Measurements from ENCODE around the gene CAST.
"Not testable (repeated sequence)": the region's sequence is repeated elsewhere in the genome, so short reads cannot be mapped to it uniquely, and the experiment has no call there.

Gene CAST

DNA sequence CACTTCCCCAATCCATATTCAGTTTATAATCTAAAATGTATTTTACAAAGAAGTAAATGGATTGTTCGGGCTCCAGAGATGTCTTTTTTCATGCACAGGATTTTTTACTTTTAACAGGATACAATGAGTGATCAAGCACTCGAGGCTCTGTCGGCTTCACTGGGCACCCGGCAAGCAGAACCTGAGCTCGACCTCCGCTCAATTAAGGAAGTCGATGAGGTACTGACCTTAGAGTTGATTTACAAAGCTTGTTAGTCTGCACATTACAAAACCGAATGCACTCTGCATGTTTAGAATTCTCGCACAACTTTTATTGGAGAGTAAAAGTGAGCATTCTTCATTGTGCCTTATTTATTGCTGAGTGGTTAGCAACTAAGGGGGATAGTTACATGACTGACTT is 80.4 kb downstream of the CAST start:
- no peak for DNase-seq (ENCODE audit: low read depth in 2 of 2, low spot score in 1 of 2)

DNA sequence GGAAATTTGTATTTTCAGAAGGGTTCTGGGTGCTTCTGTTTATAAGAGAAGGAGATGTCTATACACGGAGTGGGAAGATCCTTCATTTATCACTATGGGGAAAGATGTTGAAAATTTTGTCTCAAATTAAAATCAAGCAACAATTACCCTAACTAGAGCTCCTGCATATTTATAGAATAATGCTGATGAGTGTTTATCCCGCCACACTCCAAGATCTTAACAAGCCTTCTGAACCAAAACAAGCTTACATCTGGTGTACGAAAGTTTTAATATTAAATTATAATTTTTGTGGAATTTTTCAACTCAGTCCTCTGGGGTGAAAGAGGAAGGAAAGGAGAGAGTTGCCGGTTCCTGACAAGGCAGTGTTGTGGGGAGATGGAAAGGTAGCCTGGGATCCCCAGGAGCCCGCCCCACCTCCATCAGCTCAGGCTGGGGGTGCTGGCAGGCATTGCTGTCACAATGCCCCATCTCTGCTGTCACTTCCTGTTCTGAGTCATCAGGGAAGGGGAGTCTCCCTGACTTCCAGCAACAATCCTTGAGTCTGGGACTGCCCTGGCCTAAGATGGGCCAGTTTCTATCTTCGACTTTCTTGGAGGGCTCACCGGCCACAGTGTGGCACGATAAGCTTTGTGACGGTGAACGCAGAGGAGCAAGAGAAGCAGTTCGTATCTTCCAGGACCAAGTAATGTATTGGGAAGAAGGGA is 81.0 kb downstream of the CAST start:
- no peak for DNase-seq (ENCODE audit: low read depth in 2 of 2, low spot score in 1 of 2)

DNA sequence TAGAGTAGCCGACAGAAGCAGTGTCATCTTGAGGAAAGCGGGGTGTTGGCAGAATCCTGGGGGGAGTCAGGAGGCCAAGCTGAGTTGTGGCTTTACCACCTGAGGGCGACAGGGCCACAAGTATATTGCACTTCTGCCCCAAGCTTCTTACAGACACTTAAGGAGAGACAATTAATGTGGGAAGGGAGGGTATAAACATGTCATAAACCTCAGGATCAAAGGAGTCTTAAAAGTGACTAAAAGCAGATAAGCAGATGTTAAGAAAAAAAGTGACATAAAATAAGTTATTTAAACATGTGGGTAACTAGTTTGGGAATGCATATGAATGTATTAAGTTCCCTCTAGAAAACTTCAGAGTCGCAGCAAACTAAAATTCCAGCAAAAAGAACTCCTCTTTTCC is 81.6 kb downstream of the CAST start:
- DNase-seq (ENCODE audit: low read depth in 2 of 2, low spot score in 1 of 2) = no peak

DNA sequence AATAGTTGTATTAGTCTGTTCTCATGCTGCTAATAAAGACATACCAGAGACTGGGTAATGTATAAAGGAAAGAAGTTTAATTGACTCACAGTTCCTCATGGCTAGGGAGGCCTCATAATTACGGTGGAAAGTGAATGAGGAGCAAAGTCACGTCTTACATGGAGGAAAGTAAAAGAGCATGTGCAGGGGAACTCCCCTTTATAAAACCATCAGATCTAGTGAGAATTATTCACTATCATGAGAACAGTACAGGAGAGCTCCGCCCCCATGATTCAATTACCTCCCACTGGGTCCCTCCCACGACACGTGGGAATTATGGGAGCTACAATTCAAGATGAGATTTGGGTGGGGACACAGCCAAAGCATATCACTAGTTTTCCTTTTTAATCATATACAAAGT is 82.0 kb downstream of the CAST start:
- not testable (repeated sequence) for DNase-seq (ENCODE audit: low read depth in 2 of 2, low spot score in 1 of 2)

DNA sequence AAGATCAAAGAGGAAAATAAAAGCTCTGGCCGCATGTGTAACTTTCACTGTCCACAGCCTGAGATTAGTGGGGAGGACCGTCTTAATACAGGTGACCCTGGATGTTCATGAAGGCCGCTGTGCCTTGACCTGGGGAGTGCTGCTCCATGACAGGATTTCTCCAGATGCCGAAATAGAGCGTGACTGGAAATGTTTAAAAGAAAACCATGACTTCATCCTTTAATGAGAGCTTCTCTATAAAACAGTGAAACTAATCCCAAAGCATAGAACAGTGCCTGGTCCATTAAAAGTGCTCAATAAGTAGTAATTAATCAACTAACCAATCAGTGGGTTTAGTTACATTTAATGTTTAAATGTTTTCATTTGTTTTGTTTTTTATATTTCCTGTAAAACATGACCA is 82.8 kb downstream of the CAST start:
- no peak for DNase-seq (ENCODE audit: low read depth in 2 of 2, low spot score in 1 of 2)

DNA sequence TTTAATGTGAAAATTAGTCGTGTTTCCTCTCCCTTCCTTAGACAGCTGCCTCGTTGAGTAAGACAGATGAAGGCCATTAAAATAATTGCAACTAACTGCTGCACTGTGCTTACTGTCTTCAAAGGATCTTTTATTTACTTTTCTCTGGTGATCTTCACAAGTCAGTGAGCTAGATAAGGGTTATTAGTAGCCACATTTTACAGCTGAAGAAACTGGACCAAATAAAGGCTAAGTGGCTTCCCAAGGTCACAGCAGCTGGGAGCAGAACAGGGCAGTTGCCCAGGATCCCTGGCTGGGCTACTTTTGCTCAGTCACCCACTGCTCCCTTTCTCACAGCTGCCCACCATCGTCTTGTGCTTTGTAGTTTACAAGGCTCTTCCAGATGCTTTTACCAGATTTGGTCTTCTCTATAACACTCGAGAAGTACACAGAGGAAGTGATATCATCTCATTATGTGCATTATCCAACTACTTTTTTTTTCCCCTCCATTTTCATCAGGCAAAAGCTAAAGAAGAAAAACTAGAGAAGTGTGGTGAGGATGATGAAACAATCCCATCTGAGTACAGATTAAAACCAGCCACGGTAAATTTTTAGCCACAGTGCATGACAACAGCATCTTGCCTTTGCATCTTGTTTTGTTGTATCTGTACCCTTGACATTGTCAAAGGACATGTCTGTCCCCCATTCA is 83.8 kb downstream of the CAST start:
- DNase-seq (ENCODE audit: low read depth in 2 of 2, low spot score in 1 of 2) = no peak

DNA sequence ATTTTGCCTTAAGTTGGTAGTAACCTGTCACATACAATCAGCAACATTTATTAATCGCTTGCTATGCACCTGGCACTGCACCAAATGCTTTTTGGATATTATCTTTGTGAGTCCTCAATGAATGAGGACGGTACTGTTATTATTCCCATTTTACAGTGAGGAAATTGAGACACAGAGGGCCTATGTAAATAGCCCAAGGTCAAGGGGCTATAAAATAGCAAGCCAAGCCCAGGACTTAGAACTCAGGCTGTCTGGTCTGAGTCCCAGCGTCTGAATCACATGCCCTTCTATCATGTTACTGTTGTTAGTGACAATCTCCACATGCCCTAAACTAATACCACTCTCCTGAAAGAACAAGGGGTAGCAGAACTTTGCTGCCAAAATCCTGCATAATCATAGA is 85.5 kb downstream of the CAST start:
- no peak for DNase-seq (ENCODE audit: low read depth in 2 of 2, low spot score in 1 of 2)

DNA sequence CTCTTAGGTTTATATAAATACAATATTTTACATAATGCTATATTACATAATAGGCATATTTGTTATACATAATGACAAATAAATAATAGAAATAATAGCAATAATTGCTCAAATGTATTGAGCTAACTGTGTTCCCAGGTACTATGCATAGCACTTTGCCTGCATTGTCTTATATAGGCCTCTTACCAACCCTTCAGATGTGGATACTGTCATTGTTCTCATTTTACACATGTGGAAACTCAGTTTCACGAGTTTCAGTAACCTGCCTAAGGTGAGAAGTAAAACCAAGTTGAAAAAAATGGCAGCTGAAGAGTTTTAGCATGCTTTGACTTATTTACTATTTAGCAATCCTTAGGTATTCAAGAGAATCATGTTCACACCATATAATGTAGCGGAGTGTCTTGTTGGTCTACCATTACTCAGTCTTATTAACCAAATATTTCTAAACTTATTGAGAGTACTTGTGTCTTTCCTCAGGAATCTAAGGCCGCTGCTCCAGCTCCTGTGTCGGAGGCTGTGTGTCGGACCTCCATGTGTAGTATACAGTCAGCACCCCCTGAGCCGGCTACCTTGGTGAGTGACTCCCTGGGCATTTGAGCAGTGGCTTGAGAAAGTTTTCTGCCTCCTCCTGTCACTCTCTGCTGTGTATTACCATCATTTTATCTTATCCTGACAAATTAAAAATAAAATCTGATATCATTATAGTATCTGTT is 88.1 kb downstream of the CAST start:
- DNase-seq (ENCODE audit: low read depth in 2 of 2, low spot score in 1 of 2) = no peak

DNA sequence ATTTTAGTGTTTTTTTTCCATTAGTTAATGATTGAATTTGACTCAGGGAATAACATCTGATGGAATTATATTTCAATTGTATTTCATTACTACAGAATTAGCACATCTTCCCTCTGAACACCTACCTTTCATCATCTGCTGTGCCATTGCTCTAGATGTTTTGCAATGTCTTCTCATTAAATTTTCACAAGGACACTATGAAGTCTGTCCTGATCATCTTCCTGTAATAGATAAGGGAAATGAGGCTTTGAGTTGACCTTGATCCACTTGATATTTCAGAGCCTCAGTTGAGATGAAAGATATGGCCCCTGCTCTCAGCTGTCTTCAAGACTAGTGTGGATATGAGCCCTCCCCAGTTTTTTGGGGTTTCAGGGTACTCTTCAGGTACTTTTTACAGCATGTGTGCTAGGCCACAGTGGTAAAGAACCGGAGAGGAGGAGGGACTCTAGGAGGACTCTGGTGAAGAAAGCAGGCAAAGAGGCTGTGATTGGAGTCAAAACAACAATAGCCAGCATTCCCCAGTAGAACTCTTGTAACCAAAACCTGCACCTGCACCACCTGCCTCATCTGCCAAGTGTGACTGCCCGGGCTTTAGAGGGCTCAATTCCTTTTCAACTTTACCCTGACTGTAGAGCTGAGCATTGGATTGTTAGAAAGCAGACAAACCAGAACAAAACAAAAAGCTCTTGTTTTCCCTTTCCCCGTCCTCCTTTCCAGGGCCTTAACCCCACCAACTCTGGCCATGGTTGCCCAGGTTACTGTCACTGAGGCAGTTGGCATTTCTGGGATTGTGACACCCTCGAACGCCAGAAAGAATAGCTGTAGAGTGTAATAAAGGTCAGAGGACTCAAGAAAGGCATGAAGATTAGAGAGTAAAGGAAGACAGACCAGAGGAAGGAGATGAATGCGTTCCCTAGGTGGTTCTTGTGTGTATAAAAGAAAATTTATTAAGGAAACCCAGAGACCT is 89.3 kb downstream of the CAST start:
- no peak for DNase-seq (ENCODE audit: low read depth in 2 of 2, low spot score in 1 of 2)

DNA sequence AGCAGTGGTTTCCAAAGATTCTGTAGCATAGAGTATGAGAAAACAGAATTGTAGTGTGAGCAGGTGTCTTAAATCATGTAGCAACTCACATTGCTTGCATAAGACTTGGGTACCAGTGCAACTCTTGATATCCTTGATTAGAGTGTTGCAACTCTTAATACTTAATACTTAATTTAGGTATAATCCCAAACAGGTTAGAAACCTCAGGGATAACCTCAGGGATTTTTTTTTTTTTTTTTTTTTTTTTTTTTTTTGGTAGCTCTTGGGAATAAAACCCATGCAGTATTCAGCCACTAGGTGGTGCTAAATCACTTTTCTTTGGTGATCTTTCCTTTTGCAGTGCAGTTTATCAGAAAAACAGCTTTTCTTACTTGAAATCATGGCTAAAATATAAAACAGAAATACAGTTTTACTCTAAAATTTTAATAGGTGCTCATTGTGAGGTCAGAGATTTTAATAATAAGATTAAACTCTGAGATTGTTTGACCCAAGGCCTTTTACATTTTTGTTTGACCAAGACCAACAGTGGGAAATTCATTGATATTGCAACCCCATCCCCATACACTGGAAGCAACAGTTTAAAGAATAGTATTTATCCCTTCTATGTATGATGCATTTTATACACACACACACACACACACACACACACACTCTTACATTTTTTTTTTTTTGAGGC is 90.3 kb downstream of the CAST start:
- DNase-seq (ENCODE audit: low read depth in 2 of 2, low spot score in 1 of 2) = no peak

DNA sequence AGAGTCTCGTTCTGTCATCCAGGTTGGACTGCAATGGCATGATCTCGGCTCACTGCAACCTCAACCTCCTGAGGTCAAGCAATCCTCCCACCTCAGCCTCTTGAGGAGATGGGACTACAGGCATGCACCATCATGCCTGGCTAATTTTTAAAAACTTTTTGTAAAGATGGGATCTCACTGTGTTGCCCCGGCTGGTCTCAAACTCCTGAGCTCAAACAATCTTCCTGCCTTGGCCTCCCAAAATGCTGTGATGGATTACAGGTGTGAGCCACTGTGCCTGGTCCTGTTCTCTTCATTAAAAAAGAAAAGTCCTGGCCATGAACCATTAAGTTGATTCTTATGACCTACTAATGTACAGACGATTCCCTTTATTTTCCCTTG is 90.8 kb downstream of the CAST start:
- DNase-seq (ENCODE audit: low read depth in 2 of 2, low spot score in 1 of 2) = no peak

DNA sequence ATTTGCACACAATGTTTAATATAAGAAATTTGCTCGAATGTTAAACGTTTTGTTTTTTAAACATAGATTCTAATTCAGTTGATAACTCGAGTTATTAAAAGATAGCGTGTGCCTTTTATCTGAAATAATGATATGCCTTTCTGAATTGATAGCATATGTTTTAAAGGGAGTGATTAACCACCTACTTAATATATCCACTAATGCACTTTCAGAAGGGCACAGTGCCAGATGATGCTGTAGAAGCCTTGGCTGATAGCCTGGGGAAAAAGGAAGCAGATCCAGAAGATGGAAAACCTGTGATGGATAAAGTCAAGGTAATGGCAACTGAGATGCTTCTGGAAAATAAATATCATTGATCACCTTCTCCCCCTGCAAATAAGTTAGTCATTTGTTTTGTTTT is 91.7 kb downstream of the CAST start:
- DNase-seq (ENCODE audit: low read depth in 2 of 2, low spot score in 1 of 2) = no peak

DNA sequence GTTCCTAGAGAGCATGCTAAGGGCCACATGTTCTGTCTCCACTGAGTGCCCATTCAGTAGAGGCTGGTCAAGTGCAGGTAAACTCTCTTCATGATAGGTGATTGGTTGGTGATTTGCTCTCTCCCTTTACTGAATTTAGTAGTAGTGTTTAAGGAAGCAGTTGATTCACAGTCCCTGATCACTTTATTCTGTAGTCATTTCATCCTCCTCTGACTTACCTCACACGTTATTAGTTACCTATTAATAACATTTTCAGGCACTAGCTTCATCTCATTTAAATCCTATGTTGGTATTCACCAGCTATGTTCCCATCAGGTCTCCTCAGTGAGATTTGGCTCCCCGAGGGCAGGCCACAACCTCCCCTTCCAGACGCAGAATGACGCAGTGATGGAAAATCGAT is 93.7 kb downstream of the CAST start:
- DNase-seq (ENCODE audit: low read depth in 2 of 2, low spot score in 1 of 2) = no peak

DNA sequence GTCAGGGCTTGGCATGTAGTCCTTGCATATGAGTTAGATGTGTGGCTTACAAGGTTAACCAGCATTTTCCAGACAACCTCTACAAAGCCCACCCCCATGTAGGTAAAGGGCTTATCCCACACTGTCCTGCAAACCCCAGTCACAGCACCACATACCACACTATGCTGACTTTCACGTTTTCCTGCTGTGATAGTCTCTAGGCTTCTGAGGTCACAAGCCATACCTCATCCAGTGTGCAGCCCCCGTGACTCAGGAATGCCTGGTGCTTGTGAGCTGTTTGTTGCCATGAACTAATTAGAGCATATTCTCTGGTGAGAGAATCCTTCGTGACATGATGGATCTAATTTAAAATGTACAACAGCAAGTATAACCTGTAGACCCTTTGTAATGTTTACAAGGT is 94.8 kb downstream of the CAST start:
- no peak for DNase-seq (ENCODE audit: low read depth in 2 of 2, low spot score in 1 of 2)

DNA sequence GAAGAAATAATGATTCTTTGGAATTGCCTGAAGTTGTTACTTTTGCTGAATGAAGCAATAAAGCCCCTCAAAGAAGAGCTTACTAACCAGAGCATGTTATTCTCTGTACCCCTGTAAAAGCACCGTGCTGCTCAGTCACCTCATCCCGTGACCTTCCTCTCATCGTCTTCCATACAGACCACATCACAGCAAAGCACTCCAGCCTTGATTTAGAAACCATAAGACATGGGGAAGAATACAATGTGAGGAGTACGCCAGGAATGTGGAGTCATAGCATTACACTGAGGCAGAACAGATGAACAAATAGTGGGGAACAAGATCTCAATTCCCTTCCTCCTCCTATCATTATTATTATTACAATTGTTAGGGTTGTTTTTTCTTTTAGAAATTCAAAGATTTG is 96.4 kb downstream of the CAST start:
- DNase-seq (ENCODE audit: low read depth in 2 of 2, low spot score in 1 of 2) = no peak

DNA sequence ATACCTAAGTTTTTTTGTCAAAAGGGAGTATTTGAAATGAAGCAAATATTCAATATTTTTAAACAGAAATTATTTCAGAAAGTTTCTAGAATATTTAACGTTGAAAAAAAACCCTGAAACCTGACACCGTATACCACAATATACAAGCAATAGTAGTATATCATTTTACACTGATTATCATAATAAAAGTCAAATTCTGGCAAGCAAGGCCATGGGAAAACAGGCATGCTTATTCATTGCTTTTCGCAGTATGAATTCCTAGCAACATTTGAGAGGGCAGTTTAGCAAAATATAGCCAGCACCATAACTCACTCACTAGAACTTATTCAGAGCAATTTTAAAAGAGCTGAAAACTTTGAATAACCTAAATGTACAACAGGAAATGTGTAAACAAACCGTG is 99.4 kb downstream of the CAST start:
- no peak for DNase-seq (ENCODE audit: low read depth in 2 of 2, low spot score in 1 of 2)

DNA sequence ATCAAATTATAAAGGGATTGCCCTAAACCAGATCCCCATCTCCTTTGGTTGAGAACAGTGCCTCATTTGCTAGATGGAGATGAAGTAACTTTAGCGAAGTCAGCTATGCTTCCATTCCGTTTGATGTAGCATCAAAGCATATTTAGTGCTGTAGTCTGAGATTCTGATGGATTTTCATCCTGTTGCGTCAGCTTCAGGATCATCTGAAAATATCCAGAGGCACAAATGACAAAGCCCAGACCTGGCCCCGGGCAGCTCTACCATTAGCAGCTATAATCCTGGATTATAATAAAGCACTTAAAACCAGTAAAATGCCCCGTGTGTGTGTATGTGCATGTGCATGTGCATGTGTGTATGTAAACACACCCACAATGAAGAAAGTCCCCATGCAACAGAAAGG is 100.8 kb downstream of the CAST start:
- no peak for DNase-seq (ENCODE audit: low read depth in 2 of 2, low spot score in 1 of 2)

DNA sequence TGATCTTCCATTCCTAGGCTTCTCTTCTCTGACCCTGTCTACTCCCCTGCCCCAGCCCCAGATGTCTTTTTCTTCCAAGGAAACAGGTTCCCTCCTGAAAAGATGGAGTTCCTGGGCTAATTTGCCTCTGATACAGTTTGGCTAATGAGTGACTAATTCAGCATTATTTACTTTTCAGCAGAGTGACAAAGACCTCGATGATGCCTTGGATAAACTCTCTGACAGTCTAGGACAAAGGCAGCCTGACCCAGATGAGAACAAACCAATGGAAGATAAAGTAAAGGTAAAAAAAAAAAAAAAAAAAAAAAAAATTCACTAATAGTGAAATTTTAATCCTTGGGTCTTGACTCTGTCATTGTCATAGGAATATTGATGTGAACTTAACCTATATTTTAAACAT is 102.9 kb downstream of the CAST start:
- no peak for DNase-seq (ENCODE audit: low read depth in 2 of 2, low spot score in 1 of 2)

DNA sequence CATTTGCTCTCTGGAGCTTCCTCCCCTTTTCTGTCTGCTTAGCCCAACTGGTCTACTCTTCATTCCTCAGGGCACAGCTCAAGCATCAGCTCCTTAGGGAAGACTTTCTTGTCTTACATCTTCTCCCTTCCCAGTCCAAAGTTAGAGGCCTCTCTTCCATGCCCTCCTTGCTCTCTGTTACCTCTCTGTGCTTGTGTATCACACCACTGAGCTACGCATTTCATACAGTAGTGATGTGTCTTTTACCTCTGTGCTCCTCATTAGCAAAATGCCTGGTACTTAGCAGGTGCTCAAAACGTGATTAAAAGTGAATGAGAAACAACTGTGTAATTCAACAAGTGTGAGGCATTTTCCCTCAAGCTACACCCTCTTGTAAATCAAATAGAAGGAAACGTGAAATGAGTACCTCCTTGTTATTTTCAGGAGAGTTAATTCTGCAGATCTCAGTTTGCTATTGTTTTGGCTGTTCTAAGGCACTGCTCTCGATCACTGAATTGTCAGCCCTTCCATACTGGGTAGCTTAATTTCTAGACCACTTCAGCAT is 106.6 kb downstream of the CAST start:
- no peak for DNase-seq (ENCODE audit: low read depth in 2 of 2, low spot score in 1 of 2)

DNA sequence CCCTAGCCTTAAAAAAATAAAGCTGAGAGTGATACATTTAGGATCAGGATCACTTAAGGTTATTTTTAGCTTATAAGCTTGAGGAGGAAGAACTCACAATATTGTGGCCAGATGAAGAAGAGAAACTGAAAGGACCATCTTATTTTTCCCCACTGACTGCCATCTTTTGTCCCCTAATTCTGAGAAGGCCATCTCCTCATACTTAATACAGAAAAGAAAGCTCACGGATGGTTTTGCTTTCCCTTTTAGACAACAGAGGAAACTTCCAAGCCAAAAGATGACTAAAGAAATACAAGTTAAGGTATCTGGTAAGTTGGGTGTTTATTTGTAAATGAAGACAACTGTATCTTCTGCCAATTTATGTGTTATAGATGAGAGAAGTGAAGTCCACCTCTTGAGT is 109.2 kb downstream of the CAST start:
- DNase-seq (ENCODE audit: low read depth in 2 of 2, low spot score in 1 of 2) = no peak

DNA sequence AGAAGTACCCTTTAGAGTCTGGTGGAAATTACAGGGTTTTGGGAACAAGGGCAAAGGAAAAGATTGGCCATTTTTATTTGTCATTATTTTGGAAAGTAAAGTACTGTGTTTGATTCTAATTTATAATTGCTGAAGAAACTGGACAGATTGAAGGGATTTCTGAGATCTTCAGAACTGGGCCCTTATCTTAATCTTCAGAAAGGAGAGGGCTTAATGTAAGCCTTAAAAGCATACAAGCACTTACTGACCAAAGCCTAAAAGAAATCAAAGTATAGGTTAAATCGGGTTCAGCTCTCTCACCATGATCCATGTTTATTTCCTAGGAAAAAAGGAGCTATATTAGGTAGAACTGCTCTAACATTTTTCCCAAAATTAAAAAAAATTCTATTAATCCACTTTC is 109.9 kb downstream of the CAST start:
- no peak for DNase-seq (ENCODE audit: low read depth in 2 of 2, low spot score in 1 of 2)
